Caco-2 (cell line): ENCODE data around the gene STAT3. TPM values are rescaled to one million over a fixed set of nuclear protein-coding genes. Genes with fewer than 3 reads are reported as not detected.

Source experiments
- total RNA-seq: library from RNA; stranded (reverse); gene quantifications from 2 replicates; pipeline ENCODE4 v1.2.3, GENCODE V29; 2022

The STAT3 gene
- total RNA-seq, 1 experiment from 2014 or later: 73.7 TPM

Other genes with a start within 250 kb of the STAT3 start
- gene RAB5C, start 233.5 kb downstream of the STAT3 start, total RNA-seq: 151 and 155 TPM in 2 replicates
- 0.07 and 0.37 TPM in 2 replicates for gene KCNH4, start 207.3 kb downstream of the STAT3 start, total RNA-seq
- gene HCRT, start 203.0 kb downstream of the STAT3 start, total RNA-seq: not detected in 2 replicates
- 17.7 and 21.4 TPM in 2 replicates for gene GHDC, start 193.9 kb downstream of the STAT3 start, total RNA-seq
- gene STAT5B, start 112.1 kb downstream of the STAT3 start, total RNA-seq: 41.4 and 46.9 TPM in 2 replicates
- 2.4 and 3.2 TPM in 2 replicates for gene STAT5A, start 99.9 kb downstream of the STAT3 start, total RNA-seq
- 143 and 173 TPM in 2 replicates for gene CAVIN1, start 34.8 kb upstream of the STAT3 start, total RNA-seq
- gene ATP6V0A1, start 70.4 kb upstream of the STAT3 start, total RNA-seq: 82.8 and 103 TPM in 2 replicates
- gene NAGLU, start 147.8 kb upstream of the STAT3 start, total RNA-seq: 28.7 and 29.2 TPM in 2 replicates
- gene HSD17B1, start 164.5 kb upstream of the STAT3 start, total RNA-seq: 2.3 and 4.0 TPM in 2 replicates
- 128 and 138 TPM in 2 replicates for gene COASY, start 173.7 kb upstream of the STAT3 start, total RNA-seq
- gene MLX, start 178.7 kb upstream of the STAT3 start, total RNA-seq: 37.5 and 41.2 TPM in 2 replicates
- gene PSMC3IP, start 189.3 kb upstream of the STAT3 start, total RNA-seq: 24.7 and 25.2 TPM in 2 replicates
- gene RETREG3, start 220.9 kb upstream of the STAT3 start, total RNA-seq: 58.6 and 59.0 TPM in 2 replicates
- 108 and 112 TPM in 2 replicates for gene TUBG1, start 221.2 kb upstream of the STAT3 start, total RNA-seq